ENCODE results near the gene TBCE. TPM values are rescaled to one million over a fixed set of nuclear protein-coding genes. Genes with fewer than 3 reads are reported as not detected.

TBCE gene
- total and polyA plus RNA-seq, 2 experiments from 2014 or later: 21.5 to 43.9 TPM

GRCh38 chr1:235494531-235494930 lies 127.3 kb downstream of the TBCE start:
- H3K4me1 ChIP-seq (ENCODE audit: insufficient read depth): no peaks in the 10 kb centered on the region
- no peaks in the 10 kb centered on the region for H3K9me3 ChIP-seq (ENCODE audit: low read depth)
- no peak overlapping the region for H3K27ac ChIP-seq
- peaks cover 53% of the 10 kb centered on the region for H3K79me2 ChIP-seq
- TF ChIP-seq CTCF (IDR thresholded peaks at IDR 0.05; ENCODE audit: poor library complexity): no peak
- no peak for TF ChIP-seq EZH2 (IDR thresholded peaks at IDR 0.05; ENCODE audit: borderline replicate concordance)
- TF ChIP-seq EZH2phosphoT487 (IDR thresholded peaks at IDR 0.05; ENCODE audit: low read depth, severe bottlenecking, unreplicated experiment): no peak
- no peaks in the 10 kb centered on the region for H3K36me3 ChIP-seq (replicated peaks; ENCODE audit: insufficient read depth, low read depth)
- no peaks in the 10 kb centered on the region for H3K27me3 ChIP-seq
- no peak overlapping the region for H3K4me2 ChIP-seq
- no peak for DNase-seq (ENCODE audit: low spot score)
- H3K4me3 ChIP-seq: no peak overlapping the region
- no peak overlapping the region for H2AFZ ChIP-seq
- H3K9me2 ChIP-seq (replicated peaks; ENCODE audit: insufficient read depth): no peaks in the 10 kb centered on the region
- peaks cover 5% of the 10 kb centered on the region for H4K20me1 ChIP-seq (ENCODE audit: insufficient read depth, poor library complexity, severe bottlenecking)
- WGBS (ENCODE audit: low lambda C conversion rate, missing lambda C conversion rate): 97% methylated on average over 9 of the region's 9 CpGs

GRCh38 chr1:235495030-235495429 lies 127.8 kb downstream of the TBCE start:
- Histone ChIP-seq H3K27me3 (no peaks in the 10 kb centered on the region), H4K20me1 (ENCODE audit: insufficient read depth, poor library complexity, severe bottlenecking) (peaks cover 5% of the 10 kb centered on the region), H3K27ac (no peak overlapping the region), H3K4me3 (no peak overlapping the region), H3K36me3 (replicated peaks; ENCODE audit: insufficient read depth, low read depth) (no peaks in the 10 kb centered on the region), H3K9me3 (ENCODE audit: low read depth) (no peaks in the 10 kb centered on the region), H2AFZ (no peak overlapping the region), H3K4me2 (no peak overlapping the region), H3K4me1 (ENCODE audit: insufficient read depth) (no peaks in the 10 kb centered on the region), H3K79me2 (peaks cover 58% of the 10 kb centered on the region), H3K9me2 (replicated peaks; ENCODE audit: insufficient read depth) (no peaks in the 10 kb centered on the region)
- DNase-seq (ENCODE audit: low spot score): no peak
- TF ChIP-seq CTCF (IDR thresholded peaks at IDR 0.05; ENCODE audit: poor library complexity): no peak
- TF ChIP-seq EZH2phosphoT487 (IDR thresholded peaks at IDR 0.05; ENCODE audit: low read depth, severe bottlenecking, unreplicated experiment): no peak
- no peak for TF ChIP-seq EZH2 (IDR thresholded peaks at IDR 0.05; ENCODE audit: borderline replicate concordance)
- over 99% methylated on average over 5 of the region's 5 CpGs for WGBS (ENCODE audit: low lambda C conversion rate, missing lambda C conversion rate)

- Histone ChIP-seq H3K4me3 (no peak overlapping the region), H4K20me1 (ENCODE audit: insufficient read depth, poor library complexity, severe bottlenecking) (peaks cover 6% of the 10 kb centered on the region), H3K4me1 (ENCODE audit: insufficient read depth) (no peaks in the 10 kb centered on the region), H3K4me2 (no peak overlapping the region), H3K9me2 (replicated peaks; ENCODE audit: insufficient read depth) (no peaks in the 10 kb centered on the region), H3K36me3 (replicated peaks; ENCODE audit: insufficient read depth, low read depth) (no peaks in the 10 kb centered on the region), H3K9me3 (ENCODE audit: low read depth) (no peaks in the 10 kb centered on the region), H3K27ac (no peak overlapping the region), H3K79me2 (peaks cover 63% of the 10 kb centered on the region), H3K27me3 (no peaks in the 10 kb centered on the region), H2AFZ (no peak overlapping the region)
- no peak for TF ChIP-seq CTCF (IDR thresholded peaks at IDR 0.05; ENCODE audit: poor library complexity)
- no peak for TF ChIP-seq EZH2phosphoT487 (IDR thresholded peaks at IDR 0.05; ENCODE audit: low read depth, severe bottlenecking, unreplicated experiment)
- TF ChIP-seq EZH2 (IDR thresholded peaks at IDR 0.05; ENCODE audit: borderline replicate concordance): no peak
- no peak for DNase-seq (ENCODE audit: low spot score)
- 86% methylated on average over 2 of the region's 2 CpGs for WGBS (ENCODE audit: low lambda C conversion rate, missing lambda C conversion rate)
These were observed 128.3 kb downstream of the TBCE start for GRCh38 chr1:235495551-235495950.

Data from hepatocyte (in vitro differentiated cells).